ENCODE measurements around the gene ZBTB12. TPM values are rescaled to one million over a fixed set of nuclear protein-coding genes. Genes with fewer than 3 reads are reported as not detected.

The ZBTB12 gene
- total RNA-seq, 2 donors from 2014 or later = 0.50 to 0.96 TPM

GRCh38 chr6:31882344-31882743 lies 19.5 kb downstream of the ZBTB12 start:
- H3K36me3 Mint-ChIP-seq (ENCODE audit: low read depth) = peaks cover 14% of the 10 kb centered on the region

GRCh38 chr6:31881136-31881859 lies 20.6 kb downstream of the ZBTB12 start:
- H3K36me3 Mint-ChIP-seq (ENCODE audit: low read depth) = peaks cover 14% of the 10 kb centered on the region

More at GRCh38 chr6:31882344-31882743, 19.5 kb downstream of the ZBTB12 start:
- no peaks in the 10 kb centered on the region for H3K9me3 ChIP-seq (ENCODE audit: control insufficient read depth, low read length, poor library complexity, severe bottlenecking)
- peaks cover 7% of the 10 kb centered on the region for H3K4me1 Mint-ChIP-seq
- H3K27me3 Mint-ChIP-seq = no peaks in the 10 kb centered on the region
- DNase-seq (no peak), ATAC-seq (no peak)
- no peak overlapping the region for H3K4me3 Mint-ChIP-seq
- H3K27ac Mint-ChIP-seq = no peak overlapping the region

GRCh38 chr6:31880616-31881015 lies 21.3 kb downstream of the ZBTB12 start:
- H3K4me3 Mint-ChIP-seq = peak overlapping the region; percentile 19
- ATAC-seq = no peak
- H3K27me3 Mint-ChIP-seq = no peaks in the 10 kb centered on the region
- peaks cover 11% of the 10 kb centered on the region for H3K36me3 Mint-ChIP-seq (ENCODE audit: low read depth)
- no peak overlapping the region for H3K27ac Mint-ChIP-seq
- peaks cover 7% of the 10 kb centered on the region for H3K4me1 Mint-ChIP-seq
- no peak for DNase-seq
- H3K9me3 ChIP-seq (ENCODE audit: control insufficient read depth, low read length, poor library complexity, severe bottlenecking) = no peaks in the 10 kb centered on the region

More at GRCh38 chr6:31881136-31881859, 20.6 kb downstream of the ZBTB12 start:
- ATAC-seq (no peak), DNase-seq (no peak)
- Mint-ChIP-seq H3K4me3 (no peak overlapping the region), H3K4me1 (peaks cover 7% of the 10 kb centered on the region), H3K27me3 (no peaks in the 10 kb centered on the region), H3K27ac (no peak overlapping the region)
- no peaks in the 10 kb centered on the region for H3K9me3 ChIP-seq (ENCODE audit: control insufficient read depth, low read length, poor library complexity, severe bottlenecking)

GRCh38 chr6:31879901-31880300 lies 22.0 kb downstream of the ZBTB12 start:
- Mint-ChIP-seq H3K4me3 (no peak overlapping the region), H3K4me1 (peaks cover 7% of the 10 kb centered on the region), H3K27ac (no peak overlapping the region), H3K36me3 (ENCODE audit: low read depth) (peaks cover 11% of the 10 kb centered on the region), H3K27me3 (no peaks in the 10 kb centered on the region)
- no peak for ATAC-seq
- no peaks in the 10 kb centered on the region for H3K9me3 ChIP-seq (ENCODE audit: control insufficient read depth, low read length, poor library complexity, severe bottlenecking)
- no peak for DNase-seq

- H3K4me1 Mint-ChIP-seq = peaks cover 10% of the 10 kb centered on the region
- no peak overlapping the region for H3K4me3 Mint-ChIP-seq
- H3K27me3 Mint-ChIP-seq = no peaks in the 10 kb centered on the region
- no peak overlapping the region for H3K27ac Mint-ChIP-seq
- no peaks in the 10 kb centered on the region for H3K9me3 ChIP-seq (ENCODE audit: control insufficient read depth, low read length, poor library complexity, severe bottlenecking)
- no peak for ATAC-seq
- H3K36me3 Mint-ChIP-seq (ENCODE audit: low read depth) = peaks cover 11% of the 10 kb centered on the region
- no peak for DNase-seq
Measured at GRCh38 chr6:31879143-31879542, 22.7 kb downstream of the ZBTB12 start.

GRCh38 chr6:31878726-31879125 lies 23.2 kb downstream of the ZBTB12 start, which contains the start of gene SLC44A4:
SLC44A4 (minus strand) TSS chr6:31878997; CDS start chr6:31878980, 17 bp downstream.
- Mint-ChIP-seq H3K27me3 (no peaks in the 10 kb centered on the region), H3K27ac (peak within 1 kb of the TSS; percentile 27), H3K4me1 (peaks cover 11% of the 10 kb centered on the region), H3K36me3 (ENCODE audit: low read depth) (peaks cover 11% of the 10 kb centered on the region), H3K4me3 (no peak within 1 kb of the TSS)
- DNase-seq (no peak), ATAC-seq (no peak)
- H3K9me3 ChIP-seq (ENCODE audit: control insufficient read depth, low read length, poor library complexity, severe bottlenecking) = no peaks in the 10 kb centered on the region

- H3K4me3 Mint-ChIP-seq = no peak overlapping the region
- no peak for DNase-seq
- H3K27me3 Mint-ChIP-seq = no peaks in the 10 kb centered on the region
- peaks cover 11% of the 10 kb centered on the region for H3K4me1 Mint-ChIP-seq
- H3K9me3 ChIP-seq (ENCODE audit: control insufficient read depth, low read length, poor library complexity, severe bottlenecking) = no peaks in the 10 kb centered on the region
- no peak for ATAC-seq
- peak overlapping the region; percentile 27 for H3K27ac Mint-ChIP-seq
- H3K36me3 Mint-ChIP-seq (ENCODE audit: low read depth) = peaks cover 11% of the 10 kb centered on the region
Measured at GRCh38 chr6:31878222-31878621, 23.7 kb downstream of the ZBTB12 start.

GRCh38 chr6:31877651-31878161 lies 24.2 kb downstream of the ZBTB12 start:
- peaks cover 11% of the 10 kb centered on the region for H3K36me3 Mint-ChIP-seq (ENCODE audit: low read depth)
- DNase-seq (no peak), ATAC-seq (no peak)
- H3K4me1 Mint-ChIP-seq = peaks cover 11% of the 10 kb centered on the region
- no peaks in the 10 kb centered on the region for H3K27me3 Mint-ChIP-seq
- no peaks in the 10 kb centered on the region for H3K9me3 ChIP-seq (ENCODE audit: control insufficient read depth, low read length, poor library complexity, severe bottlenecking)
- H3K27ac Mint-ChIP-seq = no peak overlapping the region
- no peak overlapping the region for H3K4me3 Mint-ChIP-seq

- H3K9me3 ChIP-seq (ENCODE audit: control insufficient read depth, low read length, poor library complexity, severe bottlenecking) = no peaks in the 10 kb centered on the region
- DNase-seq = no peak
- Mint-ChIP-seq H3K36me3 (ENCODE audit: low read depth) (peaks cover 7% of the 10 kb centered on the region), H3K27ac (no peak overlapping the region), H3K4me3 (no peak overlapping the region), H3K4me1 (peaks cover 11% of the 10 kb centered on the region), H3K27me3 (no peaks in the 10 kb centered on the region)
- ATAC-seq = no peak
Measured at GRCh38 chr6:31877125-31877650, 24.7 kb downstream of the ZBTB12 start.

- DNase-seq = no peak
- Mint-ChIP-seq H3K36me3 (ENCODE audit: low read depth) (peaks cover 5% of the 10 kb centered on the region), H3K27ac (no peak overlapping the region), H3K27me3 (no peaks in the 10 kb centered on the region), H3K4me1 (peaks cover 14% of the 10 kb centered on the region), H3K4me3 (no peak overlapping the region)
- no peak for ATAC-seq
- no peaks in the 10 kb centered on the region for H3K9me3 ChIP-seq (ENCODE audit: control insufficient read depth, low read length, poor library complexity, severe bottlenecking)
Measured at GRCh38 chr6:31876357-31876756, 25.5 kb downstream of the ZBTB12 start.

GRCh38 chr6:31875877-31876276 lies 26.0 kb downstream of the ZBTB12 start:
- H3K4me3 Mint-ChIP-seq = no peak overlapping the region
- H3K9me3 ChIP-seq (ENCODE audit: control insufficient read depth, low read length, poor library complexity, severe bottlenecking) = no peaks in the 10 kb centered on the region
- H3K27ac Mint-ChIP-seq = peak overlapping the region; percentile 47

GRCh38 chr6:31874836-31875572 lies 26.9 kb downstream of the ZBTB12 start:
- H3K4me1 Mint-ChIP-seq = peaks cover 14% of the 10 kb centered on the region
- H3K27me3 Mint-ChIP-seq = no peaks in the 10 kb centered on the region
- DNase-seq (no peak), ATAC-seq (no peak)
- no peaks in the 10 kb centered on the region for H3K36me3 Mint-ChIP-seq (ENCODE audit: low read depth)
- no peak overlapping the region for H3K4me3 Mint-ChIP-seq
- H3K27ac Mint-ChIP-seq = peak overlapping the region; percentile 47
- no peaks in the 10 kb centered on the region for H3K9me3 ChIP-seq (ENCODE audit: control insufficient read depth, low read length, poor library complexity, severe bottlenecking)

More at GRCh38 chr6:31875877-31876276, 26.0 kb downstream of the ZBTB12 start:
- H3K36me3 Mint-ChIP-seq (ENCODE audit: low read depth) = peaks cover under 1% of the 10 kb centered on the region
- ATAC-seq (no peak), DNase-seq (no peak)
- no peaks in the 10 kb centered on the region for H3K27me3 Mint-ChIP-seq
- peaks cover 14% of the 10 kb centered on the region for H3K4me1 Mint-ChIP-seq

- Mint-ChIP-seq H3K27me3 (no peaks in the 10 kb centered on the region), H3K27ac (no peak overlapping the region), H3K4me3 (no peak overlapping the region), H3K4me1 (peaks cover 13% of the 10 kb centered on the region), H3K36me3 (ENCODE audit: low read depth) (no peaks in the 10 kb centered on the region)
- DNase-seq (no peak), ATAC-seq (no peak)
- no peaks in the 10 kb centered on the region for H3K9me3 ChIP-seq (ENCODE audit: control insufficient read depth, low read length, poor library complexity, severe bottlenecking)
Measured at GRCh38 chr6:31874084-31874670, 27.7 kb downstream of the ZBTB12 start.
